PC-9 (cell line): ENCODE results near the gene DSCAML1. TPM values are rescaled to one million over a fixed set of nuclear protein-coding genes. Genes with fewer than 3 reads are reported as not detected.
A peak's percentile ranks its signal among the peaks of the same experiment; 100 is the strongest.

ENCODE experiments used
- BruUV-seq: library from RNA; stranded (reverse); fragments of 400-500 nt; replicated peaks from 2 replicates; lab custom pipeline; 2021; lab: Mats Ljungman, UMichigan
- CTCF ChIA-PET: fragments of 300-600 bp; sonication (Branson Sonifier 250); formaldehyde crosslinking; loops from one replicate; lab custom pipeline; 2022; ENCODE audit warnings: antibody characterized with exemption; lab: Charles Lee
- POLR2A ChIA-PET: fragments of 300-600 bp; sonication (Branson Sonifier 250); formaldehyde crosslinking; loops from one replicate; lab custom pipeline; 2022; ENCODE audit warnings: antibody characterized with exemption; ENCODE audit not compliant: unreplicated experiment; lab: Charles Lee
- DNase-seq, 2 experiments: peaks; one replicate each; pipeline versions ENCODE4 v3.0.0 to v3.0.0-alpha.2; 2015 to 2022; ENCODE audit warnings: mixed read lengths in 1 of 2
- H2AFZ ChIP-seq: fragments of 200-600 bp; sonication (generic); 2 replicates; pipeline ENCODE4 v1.8.1; 2017; ENCODE audit warnings: antibody characterized with exemption
- H3F3A ChIP-seq: fragments of 200-600 bp; sonication (generic); 2 replicates; pipeline ENCODE4 v1.8.1; 2017; ENCODE audit warnings: antibody characterized with exemption, mild to moderate bottlenecking, low read depth; ENCODE audit not compliant: insufficient read depth
- H3K27ac ChIP-seq: fragments of 200-600 bp; sonication (generic); 2 replicates; pipeline ENCODE4 v1.6.1; 2016; ENCODE audit warnings: mixed run types
- H3K27me3 ChIP-seq: fragments of 200-600 bp; sonication (generic); 2 replicates; pipeline ENCODE4 v1.6.1; 2016; ENCODE audit warnings: low read depth, mixed run types; ENCODE audit not compliant: insufficient read depth
- H3K36me3 ChIP-seq: fragments of 200-600 bp; sonication (generic); 2 replicates; pipeline ENCODE4 v1.6.1; 2016; ENCODE audit warnings: low read depth, mixed run types
- H3K4me1 ChIP-seq: fragments of 200-600 bp; sonication (generic); replicated peaks from 2 replicates; pipeline ENCODE4 v1.6.1; 2016; ENCODE audit warnings: mixed run types; ENCODE audit not compliant: insufficient read depth
- H3K4me2 ChIP-seq: fragments of 200-600 bp; sonication (generic); 2 replicates; pipeline ENCODE4 v1.6.1; 2017; ENCODE audit warnings: mixed run types
- H3K4me3 ChIP-seq: fragments of 200-600 bp; sonication (generic); 2 replicates; pipeline ENCODE4 v1.6.1; 2016; ENCODE audit warnings: mixed run types
- H3K79me2 ChIP-seq: fragments of 200-600 bp; sonication (generic); 2 replicates; pipeline ENCODE4 v1.6.1; 2017; ENCODE audit warnings: low read depth, mixed run types
- H3K9me2 ChIP-seq: fragments of 200-600 bp; sonication (generic); 2 replicates; pipeline ENCODE4 v1.8.1; 2017; ENCODE audit warnings: mild to moderate bottlenecking; ENCODE audit not compliant: insufficient read depth
- H3K9me3 ChIP-seq: fragments of 200-600 bp; sonication (generic); 2 replicates; pipeline ENCODE4 v1.8.1; 2016; ENCODE audit warnings: low read depth; ENCODE audit not compliant: insufficient read depth
- H4K20me1 ChIP-seq: fragments of 200-600 bp; sonication (generic); 2 replicates; pipeline ENCODE4 v1.8.1; 2017; ENCODE audit not compliant: insufficient read depth
- EZH2 ChIP-seq: fragments of 200-600 bp; sonication (generic); IDR thresholded peaks from 2 replicates; pipeline ENCODE4 v1.8.0; 2017; ENCODE audit warnings: antibody characterized with exemption, low read depth
- intact Hi-C: fragments of 100-400 bp; cut with micrococcal nuclease; formaldehyde crosslinking; loops from one replicate; pipeline ENCODE4 v1.10.0; 2022; ENCODE audit not compliant: unreplicated experiment
- total RNA-seq: library from RNA; stranded (reverse); gene quantifications from 2 replicates; pipeline ENCODE4 v1.2.3, GENCODE V29; 2021
- TF ChIP-seq, protein P1 (sequence below): fragments of 200-600 bp; sonication (generic); conservative IDR thresholded peaks from 2 replicates; pipeline ENCODE4 v1.6.1; 2017; ENCODE audit warnings: mixed run types, antibody characterized with exemption, mild to moderate bottlenecking, moderate library complexity

The DSCAML1 gene
- total RNA-seq, 1 experiment from 2014 or later: not detected

DNA sequence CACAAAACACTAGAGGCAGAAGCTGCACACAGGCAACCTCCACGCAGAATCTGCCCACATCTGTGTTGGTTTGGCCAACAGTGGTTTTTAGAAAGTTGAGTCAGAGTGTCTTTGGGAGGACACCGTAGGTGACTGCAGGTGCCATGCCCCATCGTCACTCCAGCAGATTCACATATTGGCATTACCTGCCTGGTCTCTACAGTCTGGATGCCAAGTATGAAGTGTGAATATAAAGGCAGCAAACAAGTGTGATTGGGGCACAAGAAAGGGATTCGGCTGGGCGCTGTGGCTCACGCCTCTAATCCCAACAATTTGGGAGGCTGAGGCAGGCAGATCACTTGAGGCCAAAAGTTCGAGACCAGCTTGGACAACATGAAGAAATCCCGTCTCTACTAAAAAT, 38.6 kb upstream of the DSCAML1 start:
- intact Hi-C loops: no loop called here
- Histone ChIP-seq H3K36me3 (no peaks in the 10 kb centered on the region), H4K20me1 (no peaks in the 10 kb centered on the region), H3K9me2 (no peaks in the 10 kb centered on the region), H3K4me1 (peaks cover 14% of the 10 kb centered on the region), H3K79me2 (no peaks in the 10 kb centered on the region), H3F3A (no peaks in the 10 kb centered on the region), H3K27me3 (peaks cover 32% of the 10 kb centered on the region), H3K4me2 (no peak overlapping the region), H2AFZ (no peak overlapping the region), H3K27ac (no peak overlapping the region), H3K4me3 (no peak overlapping the region), H3K9me3 (no peaks in the 10 kb centered on the region)
- BruUV-seq: no TSS peak
- ChIA-PET CTCF (interaction anchor here (0.6 kb wide), 1 partner anchor 10 kb away, joined by 3 read pairs; no protein-coding TSS in a partner anchor), POLR2A (no interaction called here)
- TF ChIP-seq, protein P1, sequence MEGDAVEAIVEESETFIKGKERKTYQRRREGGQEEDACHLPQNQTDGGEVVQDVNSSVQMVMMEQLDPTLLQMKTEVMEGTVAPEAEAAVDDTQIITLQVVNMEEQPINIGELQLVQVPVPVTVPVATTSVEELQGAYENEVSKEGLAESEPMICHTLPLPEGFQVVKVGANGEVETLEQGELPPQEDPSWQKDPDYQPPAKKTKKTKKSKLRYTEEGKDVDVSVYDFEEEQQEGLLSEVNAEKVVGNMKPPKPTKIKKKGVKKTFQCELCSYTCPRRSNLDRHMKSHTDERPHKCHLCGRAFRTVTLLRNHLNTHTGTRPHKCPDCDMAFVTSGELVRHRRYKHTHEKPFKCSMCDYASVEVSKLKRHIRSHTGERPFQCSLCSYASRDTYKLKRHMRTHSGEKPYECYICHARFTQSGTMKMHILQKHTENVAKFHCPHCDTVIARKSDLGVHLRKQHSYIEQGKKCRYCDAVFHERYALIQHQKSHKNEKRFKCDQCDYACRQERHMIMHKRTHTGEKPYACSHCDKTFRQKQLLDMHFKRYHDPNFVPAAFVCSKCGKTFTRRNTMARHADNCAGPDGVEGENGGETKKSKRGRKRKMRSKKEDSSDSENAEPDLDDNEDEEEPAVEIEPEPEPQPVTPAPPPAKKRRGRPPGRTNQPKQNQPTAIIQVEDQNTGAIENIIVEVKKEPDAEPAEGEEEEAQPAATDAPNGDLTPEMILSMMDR: no peak
- no peak for TF ChIP-seq EZH2
- no peak for DNase-seq

DNA sequence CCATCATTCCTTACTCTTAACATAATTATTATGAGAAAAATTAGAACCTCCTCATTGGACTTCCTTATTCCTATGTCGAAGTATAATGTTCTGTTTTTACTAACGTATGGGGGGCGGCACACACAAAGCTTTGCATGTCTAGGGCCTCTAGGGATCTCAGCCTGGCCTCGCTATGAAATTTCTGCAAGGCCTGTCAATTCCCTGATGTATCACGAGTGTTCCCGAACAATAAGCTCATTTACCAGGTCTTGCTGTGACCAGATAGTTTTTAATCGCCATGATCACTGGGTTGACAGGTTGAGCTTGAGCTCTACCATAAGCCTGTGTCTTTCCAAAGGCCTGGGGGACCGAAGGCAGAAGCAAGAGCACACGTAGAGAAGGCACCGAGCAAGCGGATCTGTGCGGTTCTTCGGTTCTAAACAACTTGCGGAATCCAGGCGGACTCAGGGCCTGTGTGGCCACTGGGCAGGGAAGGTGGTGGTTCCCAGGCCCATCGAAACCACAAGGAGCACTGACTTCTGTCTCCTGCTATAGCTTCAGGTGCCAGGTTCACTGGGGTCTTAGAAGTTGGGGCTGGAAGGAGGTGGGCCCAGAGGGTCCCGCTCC, 37.9 kb upstream of the DSCAML1 start:
- H2AFZ ChIP-seq: no peak overlapping the region
- H3K27ac ChIP-seq: no peak overlapping the region
- no peaks in the 10 kb centered on the region for H3K9me3 ChIP-seq
- H3K36me3 ChIP-seq: no peaks in the 10 kb centered on the region
- intact Hi-C loops: no loop called here
- DNase-seq: no peak
- no peak overlapping the region for H3K4me2 ChIP-seq
- no peaks in the 10 kb centered on the region for H3K9me2 ChIP-seq
- H3F3A ChIP-seq: no peaks in the 10 kb centered on the region
- no TSS peak for BruUV-seq
- peaks cover 14% of the 10 kb centered on the region for H3K4me1 ChIP-seq
- no peak overlapping the region for H3K4me3 ChIP-seq
- CTCF ChIA-PET: no interaction called here
- H4K20me1 ChIP-seq: no peaks in the 10 kb centered on the region
- POLR2A ChIA-PET: no interaction called here
- H3K27me3 ChIP-seq: peaks cover 32% of the 10 kb centered on the region
- no peaks in the 10 kb centered on the region for H3K79me2 ChIP-seq
- TF ChIP-seq, protein P1: no peak
- no peak for TF ChIP-seq EZH2

DNA sequence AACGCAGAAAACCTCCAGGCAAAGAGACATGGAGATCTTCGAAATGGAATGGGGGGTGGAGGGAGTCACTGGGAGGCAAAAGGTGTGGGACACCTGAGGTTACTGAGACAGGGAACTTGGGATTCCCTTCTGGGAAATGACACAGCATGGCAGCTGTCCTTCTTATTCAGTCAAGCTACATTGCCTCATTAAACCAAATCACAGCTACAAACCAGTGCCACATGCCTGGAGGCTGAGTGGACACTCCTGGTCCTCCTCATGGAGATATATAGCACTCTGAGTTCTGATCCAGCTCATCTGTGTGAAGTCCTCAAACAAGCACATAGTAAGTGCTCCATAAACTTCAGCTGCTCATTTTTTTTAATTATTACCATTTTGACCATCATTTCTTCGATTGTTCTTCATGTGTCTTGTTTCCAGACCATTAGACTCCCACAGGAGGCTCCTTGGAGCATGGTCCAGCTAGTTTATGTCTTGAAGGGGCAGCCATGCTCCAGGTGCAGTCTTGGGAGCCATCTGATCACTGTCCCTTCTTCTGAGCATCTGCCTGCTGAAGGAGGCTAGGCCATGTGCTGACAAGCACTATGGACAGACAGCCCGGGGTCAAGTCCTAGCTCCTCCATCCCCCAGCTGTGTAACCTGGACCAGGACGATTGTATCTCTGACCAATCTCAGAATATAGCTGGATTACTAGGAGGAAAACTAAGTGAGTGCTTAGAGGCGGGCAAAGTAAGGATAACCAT, 37.2 kb upstream of the DSCAML1 start:
- Histone ChIP-seq H3K4me2 (peak overlapping the region; percentile 28; the same call in 1 of the 2 replicates), H3K9me3 (no peaks in the 10 kb centered on the region), H3K4me3 (no peak overlapping the region), H3K36me3 (no peaks in the 10 kb centered on the region), H3K27me3 (peaks cover 29% of the 10 kb centered on the region), H3K79me2 (no peaks in the 10 kb centered on the region), H3F3A (no peaks in the 10 kb centered on the region), H3K4me1 (peaks cover 14% of the 10 kb centered on the region), H3K9me2 (no peaks in the 10 kb centered on the region), H3K27ac (no peak overlapping the region), H4K20me1 (no peaks in the 10 kb centered on the region), H2AFZ (no peak overlapping the region)
- intact Hi-C loops: no loop called here
- TF ChIP-seq, protein P1: no peak
- no peak for TF ChIP-seq EZH2
- DNase-seq: no peak
- POLR2A ChIA-PET: no interaction called here
- CTCF ChIA-PET: interaction anchor here (0.7 kb wide), 1 partner anchor 629 kb away, joined by 3 read pairs; no protein-coding TSS in a partner anchor
- no TSS peak for BruUV-seq
